Fibroblast of pulmonary artery (primary cell): ENCODE results near the gene ZNF367.

Source experiments
- DNase-seq: peaks from one replicate; pipeline ENCODE4 v3.0.0-alpha.2; 2010; ENCODE audit warnings: low read depth
- H3K4me3 ChIP-seq: replicated peaks from 2 replicates; pipeline ENCODE4 v1.5.1; 2011; ENCODE audit warnings: low read depth, mild to moderate bottlenecking, control low read depth, low read length, moderate library complexity
- TF ChIP-seq, protein P1 (sequence below): IDR thresholded peaks from 2 replicates; pipeline ENCODE4 v1.5.1; 2011; ENCODE audit warnings: mild to moderate bottlenecking, control low read depth, low read length, inconsistent platforms; ENCODE audit errors: missing control alignments

Gene ZNF367

GRCh38 chr9:96423322-96423984 lies 5.3 kb upstream of the ZNF367 start:
- TF ChIP-seq, protein P1, sequence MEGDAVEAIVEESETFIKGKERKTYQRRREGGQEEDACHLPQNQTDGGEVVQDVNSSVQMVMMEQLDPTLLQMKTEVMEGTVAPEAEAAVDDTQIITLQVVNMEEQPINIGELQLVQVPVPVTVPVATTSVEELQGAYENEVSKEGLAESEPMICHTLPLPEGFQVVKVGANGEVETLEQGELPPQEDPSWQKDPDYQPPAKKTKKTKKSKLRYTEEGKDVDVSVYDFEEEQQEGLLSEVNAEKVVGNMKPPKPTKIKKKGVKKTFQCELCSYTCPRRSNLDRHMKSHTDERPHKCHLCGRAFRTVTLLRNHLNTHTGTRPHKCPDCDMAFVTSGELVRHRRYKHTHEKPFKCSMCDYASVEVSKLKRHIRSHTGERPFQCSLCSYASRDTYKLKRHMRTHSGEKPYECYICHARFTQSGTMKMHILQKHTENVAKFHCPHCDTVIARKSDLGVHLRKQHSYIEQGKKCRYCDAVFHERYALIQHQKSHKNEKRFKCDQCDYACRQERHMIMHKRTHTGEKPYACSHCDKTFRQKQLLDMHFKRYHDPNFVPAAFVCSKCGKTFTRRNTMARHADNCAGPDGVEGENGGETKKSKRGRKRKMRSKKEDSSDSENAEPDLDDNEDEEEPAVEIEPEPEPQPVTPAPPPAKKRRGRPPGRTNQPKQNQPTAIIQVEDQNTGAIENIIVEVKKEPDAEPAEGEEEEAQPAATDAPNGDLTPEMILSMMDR, result no peak
- no peak for DNase-seq
- H3K4me3 ChIP-seq, result no peak overlapping the region

GRCh38 chr9:96420468-96421219 lies 2.5 kb upstream of the ZNF367 start:
- peak; percentile 93 for DNase-seq
- H3K4me3 ChIP-seq, result no peak overlapping the region
- TF ChIP-seq, protein P1, result no peak

DNA sequence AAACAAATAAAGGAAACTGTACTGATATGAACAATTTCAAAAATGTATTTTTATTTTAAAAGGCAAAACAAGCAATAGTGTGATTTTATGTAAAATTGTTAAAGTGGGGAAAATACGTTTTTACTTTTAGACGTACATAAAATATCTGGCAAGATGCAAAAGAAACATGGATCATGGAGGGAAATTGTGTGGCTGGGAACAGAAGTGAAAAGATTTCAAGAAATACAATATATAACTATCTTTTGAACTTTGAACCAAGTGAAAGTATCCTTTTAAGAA lies 1.5 kb upstream of the ZNF367 start:
- no peak for DNase-seq
- H3K4me3 ChIP-seq, result peak overlapping the region; percentile 78
- TF ChIP-seq, protein P1, result no peak

DNA sequence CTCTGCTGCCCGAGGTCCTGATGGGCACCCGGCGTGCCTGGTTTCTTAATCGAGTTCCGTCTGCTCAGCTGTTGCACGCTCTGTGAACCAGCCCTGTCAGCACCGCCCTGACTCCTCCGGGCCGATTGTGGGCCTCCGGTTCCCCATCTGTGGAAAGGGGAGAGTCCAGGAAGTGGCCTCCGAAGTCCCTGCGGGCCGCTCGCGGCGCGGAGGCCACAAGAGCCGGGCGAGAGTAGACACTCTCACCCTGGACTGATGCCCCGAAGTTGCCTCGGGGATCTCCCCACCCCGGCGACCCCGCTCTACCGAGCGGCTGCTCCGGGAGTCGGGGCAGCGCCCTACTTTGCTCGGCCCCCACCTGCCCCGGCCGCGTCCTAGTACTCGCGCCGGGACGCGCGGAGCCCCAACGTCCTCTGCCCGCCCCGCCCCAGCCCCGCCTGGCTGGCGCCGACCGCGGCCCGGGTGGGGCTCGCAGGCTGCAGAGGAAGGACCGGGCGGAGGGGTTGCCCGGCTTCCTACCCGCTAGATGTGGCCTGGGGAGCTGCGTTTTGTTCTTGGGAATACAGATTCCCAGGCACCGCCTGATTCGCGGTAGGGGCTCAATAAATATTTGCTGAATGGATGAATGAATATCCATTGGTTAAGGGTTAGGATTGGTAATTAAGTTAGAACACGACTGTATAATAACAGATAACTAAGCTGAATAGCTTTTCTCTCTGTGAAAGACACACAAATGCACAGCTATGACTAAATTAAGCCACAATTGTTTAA lies 935 bp upstream of the ZNF367 start:
- DNase-seq, result peak; percentile 41
- peak overlapping the region; percentile 78 for H3K4me3 ChIP-seq
- TF ChIP-seq, protein P1, result no peak

DNA sequence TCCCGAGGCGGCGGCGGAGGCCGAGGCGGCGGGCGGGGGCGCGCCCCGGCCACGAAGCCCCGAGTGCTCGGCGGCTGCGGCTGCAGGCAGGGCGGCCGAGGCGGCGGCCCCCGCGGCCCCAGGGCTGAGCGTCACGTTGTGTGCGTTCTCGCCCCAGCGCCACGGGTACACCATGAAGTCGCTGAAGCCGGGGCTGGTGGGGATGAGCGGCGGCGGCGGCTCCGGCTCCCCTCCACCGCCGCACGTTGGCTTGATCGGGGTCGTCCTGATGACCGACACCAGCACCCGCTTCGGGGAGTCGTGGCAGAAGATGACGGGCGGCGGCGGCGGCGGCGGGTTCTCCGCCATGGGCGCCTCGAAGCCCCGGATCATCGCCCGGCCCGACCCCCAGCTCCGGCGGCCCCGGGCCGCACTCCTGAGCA lies 498 bp downstream of the ZNF367 start:
- no peak for DNase-seq

GRCh38 chr9:96417051-96417586 lies 1.1 kb downstream of the ZNF367 start:
- TF ChIP-seq, protein P1, result peak; percentile 16
- peak overlapping the region; percentile 80 for H3K4me3 ChIP-seq
- peak; percentile 77 for DNase-seq

More for the DNA sequence above, 498 bp downstream of the ZNF367 start:
- H3K4me3 ChIP-seq, result peak overlapping the region; percentile 80
- TF ChIP-seq, protein P1, result no peak
